Measurements from ENCODE around the gene KRT81.

- TF ChIP-seq CTCF (IDR thresholded peaks at IDR 0.05 in 4 of 5, conservative IDR thresholded peaks at IDR 0.05 in 1 of 5) (no peak), POLR2A (IDR thresholded peaks at IDR 0.05) (no peak)
Observed at GRCh38 chr12:52311285-52311648, 19.9 kb upstream of the KRT81 start.
